PC-9 (cell line): ENCODE results near the gene AGBL3. TPM values are rescaled to one million over a fixed set of nuclear protein-coding genes. Genes with fewer than 3 reads are reported as not detected.

ENCODE experiments used
- BruUV-seq: library from RNA; stranded (reverse); fragments of 400-500 nt; replicated peaks from 2 replicates; lab custom pipeline; 2021; lab: Mats Ljungman, UMichigan
- CTCF ChIA-PET: fragments of 300-600 bp; sonication (Branson Sonifier 250); formaldehyde crosslinking; loops from one replicate; lab custom pipeline; 2022; ENCODE audit warnings: antibody characterized with exemption; lab: Charles Lee
- POLR2A ChIA-PET: fragments of 300-600 bp; sonication (Branson Sonifier 250); formaldehyde crosslinking; loops from one replicate; lab custom pipeline; 2022; ENCODE audit warnings: antibody characterized with exemption; ENCODE audit not compliant: unreplicated experiment; lab: Charles Lee
- DNase-seq, 2 experiments: peaks; one replicate each; pipeline versions ENCODE4 v3.0.0 to v3.0.0-alpha.2; 2015 to 2022; ENCODE audit warnings: mixed read lengths in 1 of 2
- H2AFZ ChIP-seq: fragments of 200-600 bp; sonication (generic); 2 replicates; pipeline ENCODE4 v1.8.1; 2017; ENCODE audit warnings: antibody characterized with exemption
- H3F3A ChIP-seq: fragments of 200-600 bp; sonication (generic); 2 replicates; pipeline ENCODE4 v1.8.1; 2017; ENCODE audit warnings: antibody characterized with exemption, mild to moderate bottlenecking, low read depth; ENCODE audit not compliant: insufficient read depth
- H3K27ac ChIP-seq: fragments of 200-600 bp; sonication (generic); 2 replicates; pipeline ENCODE4 v1.6.1; 2016; ENCODE audit warnings: mixed run types
- H3K27me3 ChIP-seq: fragments of 200-600 bp; sonication (generic); 2 replicates; pipeline ENCODE4 v1.6.1; 2016; ENCODE audit warnings: low read depth, mixed run types; ENCODE audit not compliant: insufficient read depth
- H3K36me3 ChIP-seq: fragments of 200-600 bp; sonication (generic); 2 replicates; pipeline ENCODE4 v1.6.1; 2016; ENCODE audit warnings: low read depth, mixed run types
- H3K4me1 ChIP-seq: fragments of 200-600 bp; sonication (generic); replicated peaks from 2 replicates; pipeline ENCODE4 v1.6.1; 2016; ENCODE audit warnings: mixed run types; ENCODE audit not compliant: insufficient read depth
- H3K4me2 ChIP-seq: fragments of 200-600 bp; sonication (generic); 2 replicates; pipeline ENCODE4 v1.6.1; 2017; ENCODE audit warnings: mixed run types
- H3K4me3 ChIP-seq: fragments of 200-600 bp; sonication (generic); 2 replicates; pipeline ENCODE4 v1.6.1; 2016; ENCODE audit warnings: mixed run types
- H3K79me2 ChIP-seq: fragments of 200-600 bp; sonication (generic); 2 replicates; pipeline ENCODE4 v1.6.1; 2017; ENCODE audit warnings: low read depth, mixed run types
- H3K9me2 ChIP-seq: fragments of 200-600 bp; sonication (generic); 2 replicates; pipeline ENCODE4 v1.8.1; 2017; ENCODE audit warnings: mild to moderate bottlenecking; ENCODE audit not compliant: insufficient read depth
- H3K9me3 ChIP-seq: fragments of 200-600 bp; sonication (generic); 2 replicates; pipeline ENCODE4 v1.8.1; 2016; ENCODE audit warnings: low read depth; ENCODE audit not compliant: insufficient read depth
- H4K20me1 ChIP-seq: fragments of 200-600 bp; sonication (generic); 2 replicates; pipeline ENCODE4 v1.8.1; 2017; ENCODE audit not compliant: insufficient read depth
- CTCF ChIP-seq: fragments of 200-600 bp; sonication (generic); conservative IDR thresholded peaks from 2 replicates; pipeline ENCODE4 v1.6.1; 2017; ENCODE audit warnings: mixed run types, antibody characterized with exemption, mild to moderate bottlenecking, moderate library complexity
- EZH2 ChIP-seq: fragments of 200-600 bp; sonication (generic); IDR thresholded peaks from 2 replicates; pipeline ENCODE4 v1.8.0; 2017; ENCODE audit warnings: antibody characterized with exemption, low read depth
- intact Hi-C: fragments of 100-400 bp; cut with micrococcal nuclease; formaldehyde crosslinking; loops from one replicate; pipeline ENCODE4 v1.10.0; 2022; ENCODE audit not compliant: unreplicated experiment
- total RNA-seq: library from RNA; stranded (reverse); gene quantifications from 2 replicates; pipeline ENCODE4 v1.2.3, GENCODE V29; 2021

The AGBL3 gene
- total RNA-seq, 1 experiment from 2014 or later = 3.2 TPM

DNA sequence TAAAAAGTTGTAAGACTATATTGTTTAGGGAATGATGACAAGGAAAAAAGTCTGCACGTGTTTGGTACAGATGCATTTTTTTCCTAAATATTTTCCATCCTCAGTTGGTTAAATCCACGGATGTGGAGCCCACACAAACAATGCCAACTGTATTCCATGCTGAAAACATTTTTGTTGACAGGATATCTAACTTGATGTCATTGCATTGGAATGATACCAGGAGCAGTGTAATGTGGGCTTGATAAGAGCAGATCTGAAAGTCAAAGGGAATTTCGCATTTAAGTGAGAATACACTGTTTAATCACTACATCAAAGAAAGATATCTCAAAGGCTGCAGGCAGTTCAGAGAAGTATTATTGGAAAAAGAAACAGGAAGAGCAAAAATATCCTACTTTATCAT is 112.1 kb downstream of the AGBL3 start:
- no peak for DNase-seq
- Histone ChIP-seq H3K4me3 (no peak overlapping the region), H3K79me2 (no peaks in the 10 kb centered on the region), H3K27ac (no peak overlapping the region), H3K27me3 (no peaks in the 10 kb centered on the region), H2AFZ (no peak overlapping the region), H4K20me1 (no peaks in the 10 kb centered on the region), H3K9me2 (no peaks in the 10 kb centered on the region), H3K9me3 (no peaks in the 10 kb centered on the region), H3K4me1 (no peaks in the 10 kb centered on the region), H3K36me3 (no peaks in the 10 kb centered on the region), H3K4me2 (no peak overlapping the region), H3F3A (no peaks in the 10 kb centered on the region)
- intact Hi-C loops = no loop called here
- ChIA-PET POLR2A (no interaction called here), CTCF (no interaction called here)
- no TSS peak for BruUV-seq
- TF ChIP-seq CTCF (no peak), EZH2 (no peak)

- Histone ChIP-seq H3K9me2 (no peaks in the 10 kb centered on the region), H3K4me1 (no peaks in the 10 kb centered on the region), H2AFZ (no peak overlapping the region), H3K4me3 (no peak overlapping the region), H3K27ac (no peak overlapping the region), H3K27me3 (no peaks in the 10 kb centered on the region), H3K9me3 (no peaks in the 10 kb centered on the region), H3K4me2 (no peak overlapping the region), H3K36me3 (no peaks in the 10 kb centered on the region), H4K20me1 (no peaks in the 10 kb centered on the region), H3K79me2 (no peaks in the 10 kb centered on the region), H3F3A (no peaks in the 10 kb centered on the region)
- ChIA-PET POLR2A (interaction anchor here (0.7 kb wide), 1 partner anchor 134 kb away, joined by 3 read pairs; no protein-coding TSS in a partner anchor), CTCF (no interaction called here)
- TF ChIP-seq CTCF (no peak), EZH2 (no peak)
- DNase-seq = no peak
- intact Hi-C loops = no loop called here
- BruUV-seq = no TSS peak
Measured at GRCh38 chr7:135100856-135101255, 114.5 kb downstream of the AGBL3 start.

- H3K27ac ChIP-seq = no peak overlapping the region
- H3K4me2 ChIP-seq = no peak overlapping the region
- no peaks in the 10 kb centered on the region for H3K36me3 ChIP-seq
- H3F3A ChIP-seq = no peaks in the 10 kb centered on the region
- H2AFZ ChIP-seq = no peak overlapping the region
- H3K4me3 ChIP-seq = no peak overlapping the region
- no TSS peak for BruUV-seq
- no peaks in the 10 kb centered on the region for H3K4me1 ChIP-seq
- H3K9me3 ChIP-seq = no peaks in the 10 kb centered on the region
- CTCF ChIA-PET = no interaction called here
- intact Hi-C loops = no loop called here
- no peaks in the 10 kb centered on the region for H4K20me1 ChIP-seq
- DNase-seq = no peak
- no peaks in the 10 kb centered on the region for H3K9me2 ChIP-seq
- POLR2A ChIA-PET = interaction anchor here (0.7 kb wide), 1 partner anchor 51 kb away, joined by 4 read pairs; no protein-coding TSS in a partner anchor
- H3K27me3 ChIP-seq = no peaks in the 10 kb centered on the region
- no peak for TF ChIP-seq CTCF
- no peak for TF ChIP-seq EZH2
- H3K79me2 ChIP-seq = no peaks in the 10 kb centered on the region
Measured at GRCh38 chr7:135102372-135102771, 116.1 kb downstream of the AGBL3 start.
